ENCODE data around the gene IL33.

The IL33 gene

DNA sequence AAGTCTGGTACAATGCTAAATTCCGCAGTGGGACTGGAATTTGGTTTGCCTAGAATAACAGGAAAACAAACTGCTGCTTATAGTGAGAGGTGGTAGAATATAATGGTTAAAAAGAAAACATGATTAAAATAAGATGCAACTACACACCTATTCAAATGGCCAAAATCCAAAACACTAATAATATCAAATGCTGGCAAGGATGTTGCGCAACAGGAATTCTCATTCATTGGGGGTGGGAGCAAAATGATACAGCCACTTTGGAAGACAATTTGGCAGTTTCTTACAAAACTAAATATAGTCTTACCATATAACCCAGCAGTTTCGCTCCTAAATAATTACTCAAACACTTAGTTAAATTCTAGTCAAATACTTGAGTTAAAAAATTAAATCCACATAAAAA, 61.8 kb downstream of the IL33 start:
- no peak overlapping the region for H3K4me3 ChIP-seq (ENCODE audit: low read depth, low read length)

- H3K4me3 ChIP-seq (ENCODE audit: low read depth, low read length): no peak overlapping the region
These were observed 86.3 kb downstream of the IL33 start for GRCh38 chr9:6301858-6302257.

- H3K4me3 ChIP-seq (ENCODE audit: low read depth, low read length): no peak overlapping the region
These were observed 86.8 kb downstream of the IL33 start for GRCh38 chr9:6302417-6302816.

- no peak overlapping the region for H3K4me3 ChIP-seq (ENCODE audit: low read depth, low read length)
These were observed 88.6 kb downstream of the IL33 start for GRCh38 chr9:6304232-6304631.

- no peak overlapping the region for H3K4me3 ChIP-seq (ENCODE audit: low read depth, low read length)
These were observed 90.5 kb downstream of the IL33 start for GRCh38 chr9:6305954-6306563.

Data from iPS-11a (cell line).